GM20000 (cell line): ENCODE measurements around the gene LZTS2.

Experiments used
- DNase-seq: peaks from one replicate; pipeline ENCODE4 v3.0.0; 2012; ENCODE audit warnings: low spot score
- CTCF ChIP-seq: IDR thresholded peaks from 2 replicates; pipeline ENCODE4 v1.5.1; 2012; ENCODE audit warnings: mild to moderate bottlenecking, control low read depth; ENCODE audit errors: extremely low read depth, missing control alignments

The LZTS2 gene

GRCh38 chr10:101007915-101008822 is 8.6 kb downstream of the LZTS2 start:
- DNase-seq = no peak
- TF ChIP-seq CTCF = no peak

- TF ChIP-seq CTCF = no peak
- DNase-seq = no peak
These were observed 9.3 kb downstream of the LZTS2 start for GRCh38 chr10:101008823-101009423.

GRCh38 chr10:101010329-101010728 is 10.7 kb downstream of the LZTS2 start:
- no peak for DNase-seq
- no peak for TF ChIP-seq CTCF

- no peak for TF ChIP-seq CTCF
- no peak for DNase-seq
These were observed 12.2 kb downstream of the LZTS2 start for GRCh38 chr10:101011517-101012423.

- TF ChIP-seq CTCF = peak; percentile 78
- peak; percentile 89 for DNase-seq
These were observed 13.1 kb downstream of the LZTS2 start for GRCh38 chr10:101012525-101013364.

GRCh38 chr10:101013365-101013825 is 13.8 kb downstream of the LZTS2 start:
- TF ChIP-seq CTCF = no peak
- DNase-seq = no peak
